HG03469 (cell line): ENCODE data around the gene RPS27A.
"Not testable (repeated sequence)": the region's sequence is repeated elsewhere in the genome, so short reads cannot be mapped to it uniquely, and the experiment has no call there.

ENCODE experiments used
- ATAC-seq: cut with Tn5 transposase; IDR thresholded peaks from one replicate; pipeline ENCODE4 v1.9.1; 2021; ENCODE audit warnings: mild to moderate bottlenecking, moderate library complexity, moderate number of reproducible peaks; ENCODE audit not compliant: unreplicated experiment

The RPS27A gene

GRCh38 chr2:55232084-55232862 is at the start of gene RPS27A, which contains the start of gene CLHC1:
TSS of gene RPS27A (plus strand) at chr2:55232688. CDS start at chr2:55232825, 137 bp downstream.
TSS of gene CLHC1 (minus strand) at chr2:55232293. CDS start at chr2:55222411, 9,882 bp downstream.
- ATAC-seq = peak; percentile 87

- ATAC-seq = not testable (repeated sequence)
Measured at GRCh38 chr2:55186837-55187236, 45.7 kb upstream of the RPS27A start.

DNA sequence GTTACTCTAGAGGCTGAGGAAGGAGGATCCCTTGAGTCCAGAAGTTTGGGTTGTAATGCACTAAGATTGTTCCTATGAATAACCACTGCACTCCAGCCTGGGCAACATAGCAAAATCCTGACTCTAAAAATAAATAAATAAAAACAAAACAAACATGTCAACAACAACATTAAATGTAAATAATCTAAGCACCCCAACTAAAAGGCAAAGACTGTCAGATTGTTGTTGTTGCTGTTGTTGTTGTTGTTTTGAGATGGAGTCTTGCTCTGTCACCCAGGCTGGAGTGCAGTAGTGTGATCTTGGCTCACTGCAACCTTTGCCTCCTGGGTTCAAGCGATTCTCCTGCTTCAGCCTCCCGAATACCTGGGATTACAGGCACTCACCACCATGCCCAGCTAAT is 40.6 kb upstream of the RPS27A start:
- ATAC-seq = not testable (repeated sequence)

- ATAC-seq = no peak
Measured at GRCh38 chr2:55196526-55196925, 36.0 kb upstream of the RPS27A start.

GRCh38 chr2:55200416-55200815 is 32.1 kb upstream of the RPS27A start:
- no peak for ATAC-seq

DNA sequence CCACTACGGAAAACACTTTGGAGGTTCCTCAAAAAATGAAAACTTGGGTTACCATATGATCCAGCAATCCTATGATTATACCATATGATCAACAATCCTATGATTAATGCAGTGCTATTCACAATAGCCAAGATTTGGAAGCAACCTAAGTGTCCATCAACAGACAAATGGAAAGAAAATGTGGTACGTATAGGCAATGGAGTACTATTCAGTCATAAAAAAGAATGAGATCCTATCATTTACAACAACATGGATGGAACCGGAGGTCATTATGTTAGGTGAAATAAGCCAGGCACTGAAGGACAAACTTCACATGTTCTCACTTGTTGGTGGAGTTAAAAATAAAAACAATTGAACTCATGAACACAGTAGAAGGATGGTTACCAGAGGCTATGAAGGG is 28.0 kb upstream of the RPS27A start:
- ATAC-seq = no peak

DNA sequence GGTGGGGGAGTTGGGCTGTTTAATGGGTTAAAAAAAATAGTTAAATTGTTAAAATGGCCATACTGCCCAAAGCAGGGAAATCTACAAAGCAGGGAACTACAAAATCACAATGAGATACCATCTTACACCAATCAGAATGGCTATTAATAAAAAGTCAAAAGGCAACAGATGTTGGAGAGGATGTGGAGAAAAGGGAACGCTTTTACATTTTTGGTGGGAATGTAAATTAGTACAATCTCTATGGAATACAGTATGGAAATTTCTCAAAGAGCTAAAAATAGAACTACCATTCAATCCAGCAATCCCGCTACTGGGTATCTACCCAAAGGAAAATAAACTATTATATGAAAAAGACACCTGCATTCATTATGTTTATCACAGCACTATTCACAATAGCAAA is 27.5 kb upstream of the RPS27A start:
- ATAC-seq = no peak

GRCh38 chr2:55213822-55214221 is 18.7 kb upstream of the RPS27A start:
- no peak for ATAC-seq

GRCh38 chr2:55223958-55224760 is 8.3 kb upstream of the RPS27A start:
- no peak for ATAC-seq

DNA sequence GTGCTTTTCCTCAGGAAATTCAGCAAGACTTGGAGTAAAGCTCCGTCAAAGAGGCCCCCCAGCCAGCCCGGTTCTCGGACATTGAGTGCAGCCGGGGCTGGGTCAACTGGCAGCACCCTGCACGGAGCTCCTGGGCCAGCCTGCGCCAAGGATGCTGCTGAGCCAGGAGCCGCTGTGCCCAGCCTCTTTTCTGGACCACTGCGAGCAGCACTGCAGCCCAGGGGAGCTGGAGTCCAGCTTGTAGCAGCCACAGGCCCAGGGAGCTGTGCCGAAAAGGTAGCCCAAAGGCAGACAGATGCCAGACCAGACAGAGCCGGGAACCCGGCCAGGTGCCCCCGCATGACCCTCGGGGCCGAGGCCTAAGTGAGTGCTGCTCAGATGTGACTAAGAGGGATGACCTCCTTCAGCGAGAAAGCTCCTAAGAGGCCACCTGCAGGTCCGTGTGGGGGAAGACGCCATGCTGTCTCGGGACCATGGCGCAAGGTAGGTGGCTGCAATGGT is 7.7 kb upstream of the RPS27A start:
- ATAC-seq = no peak

GRCh38 chr2:55225481-55226020 is 6.9 kb upstream of the RPS27A start:
- ATAC-seq = no peak

- not testable (repeated sequence) for ATAC-seq
Measured at GRCh38 chr2:55227437-55228225, 4.9 kb upstream of the RPS27A start.

DNA sequence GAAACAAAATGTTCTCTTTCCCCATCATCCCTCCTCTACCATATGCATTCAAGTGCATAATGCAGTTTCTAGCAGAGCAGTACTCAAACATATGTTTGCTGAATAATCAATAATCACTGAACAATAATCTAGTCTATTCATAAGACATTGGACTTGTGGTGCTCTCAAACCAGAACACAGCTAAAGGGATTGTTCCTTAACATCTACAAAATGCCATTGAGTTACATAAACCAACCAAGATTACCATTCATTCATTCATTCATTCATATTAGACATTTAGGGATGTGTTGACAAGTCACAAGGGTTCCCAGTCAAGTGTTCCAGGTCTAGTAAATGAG is 4.3 kb upstream of the RPS27A start:
- ATAC-seq = no peak

GRCh38 chr2:55229221-55229620 is 3.3 kb upstream of the RPS27A start:
- no peak for ATAC-seq

- ATAC-seq = no peak
Measured at GRCh38 chr2:55230551-55230950, 1.9 kb upstream of the RPS27A start.

DNA sequence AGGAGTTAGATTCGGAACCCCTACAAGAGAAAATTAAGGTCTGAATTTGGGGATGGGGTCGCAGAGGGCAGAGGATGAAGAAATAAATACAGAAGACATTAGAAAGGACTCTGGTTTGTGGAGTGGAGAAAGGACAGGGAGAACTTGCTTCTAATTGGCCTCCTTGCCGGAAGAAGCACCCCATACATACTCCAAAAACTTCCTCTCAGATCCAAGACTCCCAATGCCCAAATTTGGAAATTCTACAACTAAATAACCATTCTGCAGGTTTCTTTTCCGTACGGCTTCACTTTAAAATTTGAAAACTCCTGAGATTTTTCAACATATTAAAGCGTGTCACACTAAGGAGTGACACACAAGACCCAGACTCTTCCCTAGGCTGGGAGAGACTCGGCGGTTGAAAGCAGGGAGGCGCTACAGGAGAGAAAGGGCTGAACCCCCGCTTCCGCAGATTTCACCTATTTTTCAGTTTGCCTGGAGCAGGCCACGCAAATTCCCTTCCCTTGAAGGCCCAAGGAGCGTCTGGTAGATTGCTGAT is 873 bp upstream of the RPS27A start:
- no peak for ATAC-seq

GRCh38 chr2:55232863-55233657 is 572 bp downstream of the RPS27A start:
- no peak for ATAC-seq

GRCh38 chr2:55233658-55233940 is 1.1 kb downstream of the RPS27A start:
- no peak for ATAC-seq

DNA sequence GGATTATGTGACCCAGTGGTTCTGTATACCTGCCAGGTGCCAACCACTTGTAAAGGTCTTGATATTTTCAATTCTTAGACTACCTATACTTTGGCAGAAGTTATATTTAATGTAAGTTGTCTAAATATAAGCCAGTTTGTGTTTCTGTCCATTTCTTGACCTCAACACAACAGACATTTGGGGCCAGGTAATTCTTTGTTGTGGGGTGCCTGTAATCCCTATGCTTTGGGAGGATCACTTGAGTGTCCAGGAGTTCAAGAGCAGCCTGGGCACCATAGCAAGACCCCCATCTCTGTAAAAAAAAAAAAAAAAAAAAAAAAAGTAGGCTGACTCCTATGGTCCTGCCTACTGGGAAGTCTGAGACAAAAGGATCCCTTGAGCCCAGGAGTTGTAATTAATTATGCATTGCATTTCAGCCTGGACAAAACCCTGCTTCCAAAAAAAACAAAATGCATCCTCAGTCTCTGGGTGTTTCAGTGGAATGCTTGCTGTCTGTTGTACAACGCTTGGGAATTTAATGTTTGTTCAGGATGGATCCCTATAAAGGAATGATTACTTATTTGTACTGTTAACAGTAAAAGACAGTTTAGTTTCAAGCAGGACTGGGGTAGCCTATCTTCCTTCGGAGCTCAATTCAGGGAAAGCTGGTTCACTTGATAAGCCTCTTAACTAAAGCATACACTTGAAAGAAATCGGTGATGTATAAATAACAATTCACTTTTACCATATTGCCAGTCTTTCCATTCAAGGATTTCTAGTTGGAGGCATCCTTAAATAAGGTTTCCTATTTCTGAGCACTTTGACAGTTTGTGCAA is 3.4 kb downstream of the RPS27A start:
- ATAC-seq = no peak
